ENCODE results near the gene OTUD3.

OTUD3 gene

GRCh38 chr1:19949016-19949415 lies 66.8 kb downstream of the OTUD3 start:
- H3K27ac ChIP-seq (ENCODE audit: low read depth, low read length) = no peak overlapping the region
- no peaks in the 10 kb centered on the region for H3K27me3 ChIP-seq (ENCODE audit: control insufficient read depth, insufficient read depth, low read length)
- no peaks in the 10 kb centered on the region for H3K36me3 ChIP-seq (ENCODE audit: control insufficient read depth, insufficient read depth, low read length)
- H3K4me3 ChIP-seq (ENCODE audit: low read depth, low read length) = no peak overlapping the region
- peaks cover 5% of the 10 kb centered on the region; the same call in 1 of the 2 replicates for H3K4me1 ChIP-seq (ENCODE audit: control insufficient read depth, insufficient read depth, low read length)
- peaks cover 12% of the 10 kb centered on the region for H3K9me3 ChIP-seq (ENCODE audit: control insufficient read depth, insufficient read depth, low read depth, low read length)
- H3K9ac ChIP-seq (ENCODE audit: low read length) = no peak overlapping the region

DNA sequence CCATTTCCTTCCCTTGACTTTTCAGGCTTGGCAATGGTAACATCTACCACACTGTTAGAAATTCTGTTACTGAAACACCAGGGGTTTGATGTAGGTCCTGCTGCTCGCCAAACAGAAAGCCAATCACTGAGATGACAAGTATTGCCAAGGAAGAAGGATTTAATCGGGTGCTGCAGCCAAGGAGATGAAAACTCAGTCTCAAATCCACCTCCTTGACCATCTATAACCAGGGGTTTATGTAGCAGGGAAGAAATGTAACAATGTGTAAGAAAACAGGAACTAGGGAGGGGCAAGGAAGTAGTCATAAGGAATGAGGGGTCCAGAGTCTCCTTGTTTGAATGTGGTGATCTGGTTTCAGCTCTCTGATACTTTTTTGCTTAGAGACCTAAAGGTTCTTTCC lies 71.9 kb downstream of the OTUD3 start:
- no peaks in the 10 kb centered on the region for H3K27me3 ChIP-seq (ENCODE audit: control insufficient read depth, insufficient read depth, low read length)
- H3K4me3 ChIP-seq (ENCODE audit: low read depth, low read length) = no peak overlapping the region

GRCh38 chr1:19955534-19956170 lies 73.5 kb downstream of the OTUD3 start:
- no peak overlapping the region for H3K9ac ChIP-seq (ENCODE audit: low read length)
- H3K4me3 ChIP-seq (ENCODE audit: low read depth, low read length) = no peak overlapping the region
- H3K4me1 ChIP-seq (ENCODE audit: control insufficient read depth, insufficient read depth, low read length) = peaks cover 10% of the 10 kb centered on the region; the same call in 1 of the 2 replicates
- H3K27me3 ChIP-seq (ENCODE audit: control insufficient read depth, insufficient read depth, low read length) = no peaks in the 10 kb centered on the region
- no peaks in the 10 kb centered on the region for H3K36me3 ChIP-seq (ENCODE audit: control insufficient read depth, insufficient read depth, low read length)
- H3K9me3 ChIP-seq (ENCODE audit: control insufficient read depth, insufficient read depth, low read depth, low read length) = peaks cover 27% of the 10 kb centered on the region
- no peak overlapping the region for H3K27ac ChIP-seq (ENCODE audit: low read depth, low read length)

More for the DNA sequence above, 71.9 kb downstream of the OTUD3 start:
- H3K27ac ChIP-seq (ENCODE audit: low read depth, low read length) = no peak overlapping the region
- peaks cover 15% of the 10 kb centered on the region; the same call in 1 of the 2 replicates for H3K4me1 ChIP-seq (ENCODE audit: control insufficient read depth, insufficient read depth, low read length)
- H3K9me3 ChIP-seq (ENCODE audit: control insufficient read depth, insufficient read depth, low read depth, low read length) = peaks cover 27% of the 10 kb centered on the region
- H3K36me3 ChIP-seq (ENCODE audit: control insufficient read depth, insufficient read depth, low read length) = no peaks in the 10 kb centered on the region
- no peak overlapping the region for H3K9ac ChIP-seq (ENCODE audit: low read length)

- H3K27me3 ChIP-seq (ENCODE audit: control insufficient read depth, insufficient read depth, low read length) = no peaks in the 10 kb centered on the region
These were observed 75.6 kb downstream of the OTUD3 start for GRCh38 chr1:19957779-19958178.

GRCh38 chr1:19960591-19960990 lies 78.4 kb downstream of the OTUD3 start:
- Histone ChIP-seq H3K4me1 (ENCODE audit: control insufficient read depth, insufficient read depth, low read length) (peaks cover 9% of the 10 kb centered on the region; the same call in 1 of the 2 replicates), H3K4me3 (ENCODE audit: low read depth, low read length) (no peak overlapping the region), H3K36me3 (ENCODE audit: control insufficient read depth, insufficient read depth, low read length) (no peaks in the 10 kb centered on the region), H3K27me3 (ENCODE audit: control insufficient read depth, insufficient read depth, low read length) (no peaks in the 10 kb centered on the region), H3K9ac (ENCODE audit: low read length) (no peak overlapping the region), H3K9me3 (ENCODE audit: control insufficient read depth, insufficient read depth, low read depth, low read length) (peaks cover 27% of the 10 kb centered on the region), H3K27ac (ENCODE audit: low read depth, low read length) (no peak overlapping the region)

More at GRCh38 chr1:19957779-19958178, 75.6 kb downstream of the OTUD3 start:
- Histone ChIP-seq H3K9ac (ENCODE audit: low read length) (no peak overlapping the region), H3K9me3 (ENCODE audit: control insufficient read depth, insufficient read depth, low read depth, low read length) (peaks cover 30% of the 10 kb centered on the region), H3K27ac (ENCODE audit: low read depth, low read length) (no peak overlapping the region), H3K4me3 (ENCODE audit: low read depth, low read length) (no peak overlapping the region), H3K4me1 (ENCODE audit: control insufficient read depth, insufficient read depth, low read length) (peaks cover 10% of the 10 kb centered on the region; the same call in 1 of the 2 replicates), H3K36me3 (ENCODE audit: control insufficient read depth, insufficient read depth, low read length) (no peaks in the 10 kb centered on the region)

All from HUES6 (cell line).